WTC11 (cell line): ENCODE results near the gene ADNP2. TPM values are rescaled to one million over a fixed set of nuclear protein-coding genes. Genes with fewer than 3 reads are reported as not detected.

Experiments
- ATAC-seq: fragments of 200-7000 bp; cut with Tn5 transposase; 2 replicates; pipeline ENCODE4 v1.10.0; 2021; ENCODE audit warnings: mild to moderate bottlenecking, moderate library complexity
- CTCF ChIA-PET: fragments of 300-600 bp; sonication (Branson Sonifier 250); formaldehyde crosslinking; loops from one replicate; lab custom pipeline; 2021; ENCODE audit warnings: antibody characterized with exemption; lab: Charles Lee
- POLR2A ChIA-PET: fragments of 350-600 bp; sonication (Branson Sonifier 250); formaldehyde crosslinking; loops from one replicate; lab custom pipeline; 2021; ENCODE audit warnings: antibody characterized with exemption; lab: Charles Lee
- DNase-seq: peaks from one replicate; pipeline ENCODE4 v3.0.0; 2021; ENCODE audit warnings: low spot score
- H3K27ac Mint-ChIP-seq: 2 replicates; pipeline ENCODE4 v1.8.0; 2021; ENCODE audit warnings: mixed read lengths
- H3K27me3 Mint-ChIP-seq: 2 replicates; pipeline ENCODE4 v1.8.0; 2021; ENCODE audit warnings: low read depth, mild to moderate bottlenecking, moderate library complexity, mixed read lengths
- H3K36me3 Mint-ChIP-seq: 2 replicates; pipeline ENCODE4 v1.8.0; 2021; ENCODE audit warnings: mixed read lengths
- H3K4me1 Mint-ChIP-seq: 2 replicates; pipeline ENCODE4 v1.8.0; 2022; ENCODE audit warnings: mixed read lengths
- H3K4me3 Mint-ChIP-seq: 2 replicates; pipeline ENCODE4 v1.8.0; 2021; ENCODE audit warnings: mild to moderate bottlenecking, moderate library complexity, mixed read lengths
- H3K9me3 Mint-ChIP-seq: 2 replicates; pipeline ENCODE4 v1.8.0; 2021; ENCODE audit warnings: mixed read lengths
- ARID4B ChIP-seq: sonication (generic); formaldehyde crosslinking; IDR thresholded peaks from 2 replicates; pipeline ENCODE4 v1.8.0; 2023; ENCODE audit warnings: missing genetic modification reagents, mild to moderate bottlenecking, borderline replicate concordance
- ATF2 ChIP-seq: sonication (generic); formaldehyde crosslinking; IDR thresholded peaks from 2 replicates; pipeline ENCODE4 v1.8.1; 2022; ENCODE audit warnings: low read depth, missing genetic modification reagents, borderline replicate concordance
- CBFB ChIP-seq: sonication (generic); formaldehyde crosslinking; IDR thresholded peaks from 2 replicates; pipeline ENCODE4 v1.8.1; 2022; ENCODE audit warnings: mild to moderate bottlenecking, low read depth, missing genetic modification reagents
- E2F4 ChIP-seq: sonication (generic); formaldehyde crosslinking; IDR thresholded peaks from 2 replicates; pipeline ENCODE4 v1.8.1; 2022; ENCODE audit warnings: low read depth, mild to moderate bottlenecking, moderate library complexity, missing genetic modification reagents, borderline replicate concordance
- EMX1 ChIP-seq: fragments of 250-450 bp; sonication (Bioruptor Pico); IDR thresholded peaks from 2 replicates; pipeline ENCODE4 v1.8.0; 2021; ENCODE audit warnings: mild to moderate bottlenecking
- FOXK1 ChIP-seq: sonication (generic); formaldehyde crosslinking; IDR thresholded peaks from 2 replicates; pipeline ENCODE4 v1.8.0; 2022; ENCODE audit warnings: mild to moderate bottlenecking, moderate library complexity, missing genetic modification reagents
- JUN ChIP-seq: sonication (generic); formaldehyde crosslinking; IDR thresholded peaks from 2 replicates; pipeline ENCODE4 v1.8.0; 2023; ENCODE audit warnings: mild to moderate bottlenecking, missing genetic modification reagents
- MXD4 ChIP-seq: fragments of 250-450 bp; sonication (Bioruptor Pico); IDR thresholded peaks from 2 replicates; pipeline ENCODE4 v1.8.0; 2021; ENCODE audit warnings: mild to moderate bottlenecking, moderate library complexity, borderline replicate concordance
- RORB ChIP-seq: fragments of 250-450 bp; sonication (Bioruptor Pico); IDR thresholded peaks from 2 replicates; pipeline ENCODE4 v1.9.0; 2021; ENCODE audit warnings: mild to moderate bottlenecking
- SMAD3 ChIP-seq: sonication (generic); formaldehyde crosslinking; IDR thresholded peaks from 2 replicates; pipeline ENCODE4 v1.8.0; 2022; ENCODE audit warnings: missing genetic modification reagents, mild to moderate bottlenecking, borderline replicate concordance
- SOX15 ChIP-seq: fragments of 250-450 bp; sonication (Bioruptor Pico); IDR thresholded peaks from 2 replicates; pipeline ENCODE4 v1.9.0; 2021; ENCODE audit warnings: mild to moderate bottlenecking
- ZBTB21 ChIP-seq: sonication (generic); formaldehyde crosslinking; IDR thresholded peaks from 2 replicates; pipeline ENCODE4 v1.8.1; 2023; ENCODE audit warnings: mild to moderate bottlenecking, missing genetic modification reagents, borderline replicate concordance
- ZMAT4 ChIP-seq: fragments of 250-450 bp; sonication (Bioruptor Pico); IDR thresholded peaks from 2 replicates; pipeline ENCODE4 v1.9.0; 2021; ENCODE audit warnings: mild to moderate bottlenecking
- ZNF232 ChIP-seq: sonication (generic); formaldehyde crosslinking; IDR thresholded peaks from 2 replicates; pipeline ENCODE4 v1.8.0; 2022; ENCODE audit warnings: mild to moderate bottlenecking, missing genetic modification reagents
- ZNF416 ChIP-seq: fragments of 250-450 bp; sonication (Bioruptor Pico); IDR thresholded peaks from 2 replicates; pipeline ENCODE4 v1.9.0; 2021; ENCODE audit warnings: mild to moderate bottlenecking, inconsistent platforms
- ZNF425 ChIP-seq: fragments of 250-450 bp; sonication (Bioruptor Pico); conservative IDR thresholded peaks from 2 replicates; pipeline ENCODE4 v1.9.0; 2021; ENCODE audit warnings: mild to moderate bottlenecking
- ZSCAN18 ChIP-seq: fragments of 250-450 bp; sonication (Bioruptor Pico); IDR thresholded peaks from 2 replicates; pipeline ENCODE4 v2.1.2; 2022; ENCODE audit warnings: mild to moderate bottlenecking, moderate library complexity
- total RNA-seq: library from RNA; stranded (reverse); gene quantifications from 3 replicates; pipeline ENCODE4 v1.2.3, GENCODE V29; 2021

Gene ADNP2
- total RNA-seq, 1 experiment from 2014 or later = 56.0 TPM

GRCh38 chr18:80105369-80106167 is 3.5 kb upstream of the ADNP2 start (continued):
- TF ChIP-seq ARID4B (no peak), CBFB (no peak), ZNF425 (no peak), EMX1 (no peak), ZMAT4 (no peak), JUN (CRISPR knock-in tag) (no peak), ZSCAN18 (CRISPR knock-in tag) (no peak)

GRCh38 chr18:80106482-80107051 is 2.5 kb upstream of the ADNP2 start:
- H3K4me3 Mint-ChIP-seq = no peak overlapping the region
- CTCF ChIA-PET = interaction anchor here (0.7 kb wide), 1 partner anchor 108 kb away, joined by 3 read pairs; no protein-coding TSS in a partner anchor
- POLR2A ChIA-PET = no interaction called here

GRCh38 chr18:80107426-80107825 is 1.6 kb upstream of the ADNP2 start:
- peaks cover 5% of the 10 kb centered on the region for H3K36me3 Mint-ChIP-seq
- POLR2A ChIA-PET = no interaction called here
- H3K4me1 Mint-ChIP-seq = peaks cover 59% of the 10 kb centered on the region
- peak overlapping the region; percentile 24; the same call in 1 of the 2 replicates for H3K27ac Mint-ChIP-seq
- TF ChIP-seq SMAD3 (CRISPR knock-in tag) (no peak), ATF2 (CRISPR knock-in tag) (no peak), RORB (no peak), JUN (CRISPR knock-in tag) (no peak), FOXK1 (no peak), MXD4 (no peak), ZBTB21 (CRISPR knock-in tag) (no peak), SOX15 (CRISPR knock-in tag) (no peak), E2F4 (CRISPR knock-in tag) (no peak)
- TF ChIP-seq, all 79 proteins: peak for 0
- ATAC-seq (no peak), DNase-seq (no peak)
- Mint-ChIP-seq H3K9me3 (peaks cover 7% of the 10 kb centered on the region; the same call in 1 of the 2 replicates), H3K27me3 (no peaks in the 10 kb centered on the region), H3K4me3 (no peak overlapping the region)
- CTCF ChIA-PET = no interaction called here

More at GRCh38 chr18:80106482-80107051, 2.5 kb upstream of the ADNP2 start:
- Mint-ChIP-seq H3K27ac (peak overlapping the region; percentile 0; the same call in 1 of the 2 replicates), H3K36me3 (peaks cover 5% of the 10 kb centered on the region), H3K9me3 (peaks cover 16% of the 10 kb centered on the region), H3K27me3 (no peaks in the 10 kb centered on the region), H3K4me1 (peaks cover 55% of the 10 kb centered on the region)
- DNase-seq (no peak), ATAC-seq (no peak)
- TF ChIP-seq ZNF416 (CRISPR knock-in tag) (no peak), ZNF232 (no peak)
